Measurements from ENCODE around the gene SLC5A10. TPM values are rescaled to one million over a fixed set of nuclear protein-coding genes. Genes with fewer than 3 reads are reported as not detected.

SLC5A10 gene
- total RNA-seq, 1 experiment from 2014 or later = not detected

GRCh38 chr17:18960803-18961511 is 9.0 kb downstream of the SLC5A10 start:
- Mint-ChIP-seq H3K9me3 (no peaks in the 10 kb centered on the region), H3K36me3 (ENCODE audit: insufficient read depth in 1 of 3, low read depth in 3 of 3) (peaks cover 0 to 2% (median 0%) of the 10 kb centered on the region in 3 experiments; a peak in 1 of 7 replicates), H3K4me3 (no peak overlapping the region; a peak in 1 of 5 replicates), H3K4me1 (peaks cover 8 to 10% of the 10 kb centered on the region in 2 experiments), H3K27me3 (ENCODE audit: low read depth) (no peaks in the 10 kb centered on the region), H3K27ac (peak overlapping the region in 1 of 3 experiments; percentile 91; a peak in 1 of 7 replicates)
- Histone ChIP-seq H3K27ac (ENCODE audit: insufficient read length, low read depth, low read length) (no peak overlapping the region), H2AFZ (ENCODE audit: low read length) (no peak overlapping the region), H3T11ph (ENCODE audit: low read length) (no peak overlapping the region), H3K18ac (ENCODE audit: insufficient read length, low read depth, low read length) (no peak overlapping the region), H2BK20ac (ENCODE audit: low read depth, low read length, poor library complexity, severe bottlenecking) (no peak overlapping the region), H3K14ac (ENCODE audit: insufficient read depth, low read length) (no peak overlapping the region; the same call in 1 of the 2 replicates), H4K20me1 (ENCODE audit: control insufficient read depth, insufficient read depth, insufficient read length) (no peaks in the 10 kb centered on the region), H3K4me1 (ENCODE audit: insufficient read depth, low read length) (no peaks in the 10 kb centered on the region), H3K56ac (ENCODE audit: insufficient read length, low read depth, low read length) (no peak overlapping the region), H4K8ac (replicated peaks; ENCODE audit: insufficient read length, low read depth, low read length) (no peak overlapping the region), H4K5ac (ENCODE audit: insufficient read length, low read depth, low read length) (no peak overlapping the region), H3K27me3 (ENCODE audit: insufficient read depth, low read length) (no peaks in the 10 kb centered on the region), H3K23me2 (ENCODE audit: insufficient read length, low read depth, low read length, poor library complexity, severe bottlenecking) (no peaks in the 10 kb centered on the region), H3K23ac (ENCODE audit: insufficient read length, low read depth, low read length) (no peak overlapping the region), H2BK12ac (ENCODE audit: insufficient read length, low read depth, low read length) (no peak overlapping the region), H3K79me1 (ENCODE audit: insufficient read depth, low read depth, low read length, poor library complexity, severe bottlenecking) (no peaks in the 10 kb centered on the region), H3K4me2 (ENCODE audit: insufficient read depth, insufficient read length, low read length) (no peak overlapping the region), H2BK120ac (ENCODE audit: low read depth, low read length, poor library complexity, severe bottlenecking) (no peak overlapping the region), H3K4ac (ENCODE audit: low read depth, low read length) (no peak overlapping the region), H2AK5ac (ENCODE audit: insufficient read length, low read length) (no peak overlapping the region), H4K91ac (ENCODE audit: insufficient read length, low read depth, low read length) (no peak overlapping the region), H3K9me3 (ENCODE audit: control insufficient read depth, low read depth, low read length) (no peaks in the 10 kb centered on the region), H2BK5ac (ENCODE audit: insufficient read length, low read length) (no peak overlapping the region), H2BK15ac (ENCODE audit: low read depth, low read length) (no peak overlapping the region), H3K9ac (ENCODE audit: extremely low read depth, insufficient read length, low read length) (no peak overlapping the region), H3K79me2 (ENCODE audit: insufficient read depth, low read length) (no peaks in the 10 kb centered on the region)
- TF ChIP-seq CTCF (conservative IDR thresholded peaks at IDR 0.05) = peak; percentile 95
- peak; percentile 91 for DNase-seq
- no CpG with 5 or more reads among the region's 17 CpGs for WGBS (ENCODE audit: extremely low coverage, insufficient read length, low lambda C conversion rate)
